ENCODE data around the gene GPR152.
"Not testable (repeated sequence)": the region's sequence is repeated elsewhere in the genome, so short reads cannot be mapped to it uniquely, and the experiment has no call there.

The GPR152 gene

DNA sequence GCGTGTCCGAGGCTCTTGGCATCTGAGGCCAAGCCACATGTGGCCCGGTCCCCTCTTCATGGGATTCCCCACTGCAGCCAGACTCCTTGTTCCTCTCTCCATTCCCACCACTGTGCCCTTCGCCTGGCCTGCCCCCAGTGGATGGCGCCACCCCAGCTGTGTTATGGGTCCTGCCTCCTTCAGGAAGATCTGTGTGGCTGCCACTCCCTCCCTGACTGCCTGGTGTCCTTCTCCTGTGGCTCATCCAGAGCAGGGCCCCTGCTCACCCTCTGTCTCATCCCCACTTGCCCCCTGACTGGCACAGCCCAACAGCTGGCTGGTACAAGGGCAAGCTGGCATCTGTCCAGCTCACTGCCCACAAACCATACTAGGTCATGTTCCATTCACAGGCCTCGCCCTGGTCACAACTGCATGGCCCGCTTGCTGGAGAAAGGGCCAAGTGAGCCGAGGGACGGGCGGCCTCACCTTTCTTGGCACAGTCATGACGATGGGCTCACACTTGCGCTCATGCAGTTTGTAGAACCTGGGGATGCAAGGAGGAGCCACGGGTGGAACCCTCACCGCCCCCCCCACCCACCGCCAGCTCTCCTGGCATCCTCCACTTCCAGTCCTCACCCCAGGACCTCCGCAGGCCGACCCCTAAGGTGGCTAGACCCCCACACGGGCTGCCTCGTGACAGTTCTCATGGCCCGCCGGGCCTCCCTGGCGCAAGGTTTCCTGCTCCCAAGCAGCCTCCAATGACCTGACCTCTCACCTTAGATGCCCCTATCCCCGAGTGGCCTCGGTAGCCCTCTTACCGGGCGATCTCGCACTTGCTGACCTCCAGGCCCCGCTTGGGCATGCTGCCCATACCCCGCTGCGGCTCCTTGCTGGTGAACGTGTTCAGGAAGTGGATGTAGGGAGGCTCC is 13.0 kb downstream of the GPR152 start:
- no peak for FAIRE-seq

DNA sequence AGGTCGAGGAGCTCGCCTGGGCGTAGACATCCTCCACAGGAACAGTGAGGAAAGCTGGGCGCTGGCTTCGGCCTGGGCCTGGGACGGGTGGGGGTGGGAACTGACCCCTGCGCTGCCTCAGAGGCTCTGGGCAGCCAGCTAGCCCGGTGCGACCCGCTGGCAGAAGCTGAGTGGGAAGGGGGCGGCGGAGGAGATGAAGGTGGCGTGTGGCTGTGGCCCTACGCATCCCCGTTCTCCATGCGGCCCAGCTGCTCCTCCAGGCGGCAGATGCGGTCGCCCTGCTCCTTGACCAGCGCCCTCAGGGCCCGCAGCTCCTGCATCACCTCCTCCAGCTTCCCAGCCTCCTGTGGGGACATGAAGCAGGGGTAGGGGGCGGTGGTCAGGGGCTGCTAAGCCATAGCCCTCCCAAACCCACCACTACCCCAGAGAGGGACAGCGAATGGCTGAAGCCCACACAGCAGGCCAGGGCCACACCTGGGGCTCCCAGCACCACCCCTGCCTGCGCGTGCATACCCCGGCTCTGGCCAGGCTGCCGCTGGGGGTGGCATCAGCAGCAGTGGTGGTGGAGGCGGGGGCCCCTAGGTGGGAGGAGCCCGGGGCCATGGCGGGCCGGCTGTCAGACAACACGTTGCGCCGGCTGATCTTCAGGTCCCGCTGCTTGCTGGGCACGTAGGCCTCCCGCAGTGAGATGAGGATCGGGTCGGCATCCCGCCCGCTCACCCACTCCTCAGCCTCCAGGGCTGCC is 14.2 kb downstream of the GPR152 start:
- FAIRE-seq: no peak

DNA sequence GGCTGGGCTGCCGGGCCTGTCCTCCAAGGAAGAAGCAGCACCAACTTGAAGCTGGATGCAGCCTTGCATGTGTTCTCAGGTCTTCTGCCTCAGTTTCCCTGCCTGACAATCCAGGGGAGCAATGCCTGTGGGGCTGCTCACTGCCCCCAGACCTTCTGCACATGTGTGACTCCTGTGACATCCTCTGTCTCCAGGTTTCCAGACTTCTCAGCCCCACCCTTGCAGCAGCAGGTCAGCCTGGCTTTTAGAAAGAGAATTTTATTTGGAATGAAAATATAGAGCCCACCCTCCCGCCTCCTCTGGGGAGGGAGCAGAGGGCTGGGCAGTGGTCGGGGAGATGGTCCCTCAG is 14.7 kb downstream of the GPR152 start:
- FAIRE-seq: no peak

DNA sequence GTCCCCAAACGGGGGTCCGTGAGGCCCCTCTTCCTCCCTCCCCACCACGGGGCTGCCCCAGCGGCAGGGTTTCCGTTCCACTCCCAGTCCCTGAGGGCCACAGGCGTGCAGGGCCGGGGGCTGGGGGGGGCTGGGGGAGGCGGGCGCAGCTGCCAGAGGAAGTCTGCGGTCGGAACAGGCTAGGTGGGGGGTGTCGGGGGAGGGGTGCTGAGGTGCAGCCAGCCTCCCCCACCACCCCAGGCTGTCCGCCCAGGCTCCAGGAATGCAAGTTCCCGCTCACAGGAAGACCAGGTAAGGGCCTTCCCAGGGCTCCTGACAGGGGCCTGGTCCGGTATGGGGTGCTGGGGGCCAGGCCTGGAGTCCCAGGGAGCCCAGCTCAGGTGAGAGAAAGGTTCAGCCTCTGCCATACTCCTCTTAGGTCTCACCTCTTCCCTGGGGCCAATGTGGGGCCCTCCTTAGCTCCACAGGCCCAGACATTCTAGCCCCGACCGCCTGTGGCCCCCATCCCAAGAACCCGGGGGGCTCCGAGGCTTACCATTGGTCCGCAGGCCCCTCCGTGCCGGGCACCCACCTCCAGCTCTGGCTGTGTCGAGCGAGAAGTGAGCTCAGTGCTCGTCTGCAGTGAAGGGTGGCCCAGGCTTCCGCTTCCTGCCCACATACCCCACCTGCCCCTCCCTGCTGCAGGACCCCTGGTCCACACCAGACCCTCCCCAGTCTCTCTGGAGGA is 15.3 kb downstream of the GPR152 start, which contains the start of gene PTPRCAP:
Gene PTPRCAP, minus strand, starts transcription at position 601 of the 727 bp plus-strand sequence. Its CDS starts 63 bp downstream, at position 538.
- no peak for FAIRE-seq

DNA sequence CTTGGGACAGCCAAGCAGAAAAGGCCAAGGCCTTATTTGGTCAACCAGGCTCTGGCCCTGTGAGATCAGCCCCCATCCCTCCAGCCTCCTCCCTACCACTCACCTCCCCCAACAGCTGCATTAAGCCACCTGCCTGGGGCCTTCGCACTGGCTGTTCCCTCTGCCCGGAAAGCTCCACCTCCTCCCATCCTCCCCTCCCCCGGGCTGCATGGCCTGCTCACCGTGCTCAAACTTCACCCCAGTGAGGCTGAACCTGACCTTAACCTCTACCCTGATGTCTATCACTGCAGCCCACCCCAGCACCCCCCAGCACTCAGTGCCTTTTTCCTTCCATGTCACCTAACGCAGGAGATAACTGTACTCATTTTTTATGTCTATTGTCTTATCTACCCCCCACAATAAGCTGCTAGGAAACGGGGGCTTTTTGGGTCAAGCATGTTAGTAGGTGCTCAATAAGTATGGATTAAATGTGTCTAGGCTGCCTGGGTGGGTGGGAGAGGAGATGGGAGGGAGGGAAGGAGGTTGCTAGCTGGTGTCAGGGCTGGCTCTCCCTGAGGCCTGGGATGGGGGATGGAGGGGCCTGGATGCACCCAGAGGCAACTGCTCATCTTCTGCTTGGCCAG is 16.0 kb downstream of the GPR152 start:
- no peak for FAIRE-seq

DNA sequence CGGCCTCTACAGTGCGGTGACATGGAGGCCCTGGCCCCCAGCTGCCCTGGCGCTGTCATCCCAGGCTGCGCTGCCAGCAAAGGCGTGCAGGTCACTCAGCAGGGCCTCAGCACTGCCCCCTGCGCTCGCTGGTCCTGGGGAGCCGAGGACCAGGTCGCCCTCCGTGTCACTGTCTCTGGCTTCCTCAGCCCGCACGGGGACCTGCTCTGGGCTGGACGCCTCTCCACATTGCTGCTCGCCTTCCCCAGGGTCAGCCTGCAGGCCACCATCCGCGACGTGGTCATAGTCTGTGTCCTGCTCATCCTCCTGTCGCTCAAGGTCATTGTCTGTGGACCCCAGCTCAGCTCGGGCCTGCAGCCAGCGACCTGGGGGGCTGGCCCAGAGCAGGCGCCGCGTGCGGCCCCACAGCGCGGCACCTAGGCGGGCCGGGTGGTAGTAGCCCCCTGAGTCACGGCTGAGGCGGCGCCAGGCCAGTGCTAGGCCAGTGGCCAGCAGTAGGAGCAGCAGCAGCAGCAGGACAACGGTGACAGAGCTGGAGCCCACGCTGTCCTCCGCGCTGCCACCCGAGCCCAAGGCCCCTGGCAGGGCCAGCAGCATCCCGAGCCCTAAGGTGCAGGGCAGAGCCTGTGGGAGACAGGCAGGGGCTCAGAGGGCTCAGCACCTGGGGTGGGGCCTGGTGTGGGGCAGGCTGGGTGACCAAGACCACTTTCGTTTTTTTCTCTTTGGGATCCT is 16.6 kb downstream of the GPR152 start:
- FAIRE-seq: no peak

DNA sequence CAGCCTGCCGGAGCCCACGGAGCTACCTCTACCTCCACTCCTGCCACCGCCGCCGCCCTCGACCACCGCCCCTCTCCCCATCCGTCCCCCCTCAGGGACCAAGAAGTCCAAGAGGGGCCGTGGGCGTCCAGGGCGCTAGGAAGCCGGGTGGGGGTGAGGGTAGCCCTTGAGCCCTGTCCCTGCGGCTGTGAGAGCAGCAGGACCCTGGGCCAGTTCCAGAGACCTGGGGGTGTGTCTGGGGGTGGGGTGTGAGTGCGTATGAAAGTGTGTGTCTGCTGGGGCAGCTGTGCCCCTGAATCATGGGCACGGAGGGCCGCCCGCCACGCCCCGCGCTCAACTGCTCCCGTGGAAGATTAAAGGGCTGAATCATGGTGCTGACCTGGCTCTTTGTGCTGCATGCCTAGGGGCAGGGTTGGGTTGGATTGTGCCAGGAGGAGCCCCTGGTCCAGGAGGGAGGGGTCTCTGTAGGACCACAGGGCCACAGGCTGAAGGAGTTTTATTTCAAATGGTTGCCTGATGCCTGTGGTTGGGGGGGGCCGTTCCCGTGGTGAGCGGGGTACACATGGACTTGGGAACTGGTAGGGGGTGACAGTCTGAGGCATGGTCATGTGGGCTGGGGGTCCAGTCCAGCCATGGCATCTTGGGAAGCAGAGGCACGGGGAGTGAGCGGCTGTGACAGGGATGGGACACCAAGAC is 17.4 kb downstream of the GPR152 start:
- FAIRE-seq: no peak

DNA sequence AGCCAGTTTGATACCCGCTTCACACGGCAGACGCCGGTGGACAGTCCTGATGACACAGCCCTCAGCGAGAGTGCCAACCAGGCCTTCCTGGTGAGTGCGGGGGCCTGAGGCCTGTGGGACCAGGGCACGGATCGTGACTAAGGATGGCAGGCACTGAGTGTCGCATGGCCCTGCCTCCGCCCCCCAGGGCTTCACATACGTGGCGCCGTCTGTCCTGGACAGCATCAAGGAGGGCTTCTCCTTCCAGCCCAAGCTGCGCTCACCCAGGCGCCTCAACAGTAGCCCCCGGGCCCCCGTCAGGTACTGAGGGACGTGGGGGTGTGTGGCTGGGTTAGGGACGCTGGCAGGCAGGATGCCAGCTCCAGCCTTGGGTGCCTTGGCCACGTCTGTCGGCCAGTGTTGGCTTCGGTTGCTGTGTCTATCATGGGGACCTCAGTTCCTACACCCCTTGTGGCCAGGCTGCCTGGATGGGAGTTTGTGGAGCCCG is 18.1 kb downstream of the GPR152 start:
- no peak for FAIRE-seq

DNA sequence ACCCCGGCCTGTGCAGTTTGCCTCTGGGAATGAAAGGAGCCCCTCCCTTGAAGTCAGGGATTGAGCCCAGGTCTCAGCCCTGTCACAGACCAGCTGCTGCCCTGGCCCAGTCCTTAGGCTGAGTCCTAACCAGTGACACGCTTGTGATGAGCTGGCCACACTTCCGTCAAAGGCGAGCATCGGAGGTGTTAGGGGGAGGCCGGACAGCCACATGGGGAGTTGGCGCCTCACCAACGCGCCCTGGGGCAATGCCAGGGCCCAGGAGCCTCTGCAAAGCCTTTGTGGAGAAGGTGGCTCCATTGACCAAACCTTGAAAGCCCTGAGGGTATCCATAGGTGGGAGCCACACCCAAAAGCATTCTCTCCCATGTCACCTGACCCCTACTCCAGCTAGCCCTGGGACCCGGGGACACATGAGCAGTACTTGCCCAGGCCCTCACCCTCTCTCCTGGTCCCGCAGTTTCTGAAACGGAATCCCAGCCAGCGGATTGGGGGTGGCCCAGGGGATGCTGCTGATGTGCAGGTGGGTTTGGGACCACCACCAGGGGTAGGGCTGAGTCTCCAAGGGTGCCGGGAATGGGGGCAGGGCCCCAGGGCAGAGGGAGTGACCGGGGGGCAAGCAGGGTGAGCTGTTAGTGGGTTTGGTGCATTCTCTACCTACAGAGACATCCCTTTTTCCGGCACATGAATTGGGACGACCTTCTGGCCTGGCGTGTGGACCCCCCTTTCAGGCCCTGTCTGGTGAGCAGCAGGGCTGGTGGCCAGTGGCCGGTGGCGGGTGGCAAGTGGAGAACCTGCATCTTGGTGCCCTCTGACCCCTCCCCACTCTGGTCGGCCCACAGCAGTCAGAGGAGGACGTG is 18.8 kb downstream of the GPR152 start:
- no peak for FAIRE-seq

DNA sequence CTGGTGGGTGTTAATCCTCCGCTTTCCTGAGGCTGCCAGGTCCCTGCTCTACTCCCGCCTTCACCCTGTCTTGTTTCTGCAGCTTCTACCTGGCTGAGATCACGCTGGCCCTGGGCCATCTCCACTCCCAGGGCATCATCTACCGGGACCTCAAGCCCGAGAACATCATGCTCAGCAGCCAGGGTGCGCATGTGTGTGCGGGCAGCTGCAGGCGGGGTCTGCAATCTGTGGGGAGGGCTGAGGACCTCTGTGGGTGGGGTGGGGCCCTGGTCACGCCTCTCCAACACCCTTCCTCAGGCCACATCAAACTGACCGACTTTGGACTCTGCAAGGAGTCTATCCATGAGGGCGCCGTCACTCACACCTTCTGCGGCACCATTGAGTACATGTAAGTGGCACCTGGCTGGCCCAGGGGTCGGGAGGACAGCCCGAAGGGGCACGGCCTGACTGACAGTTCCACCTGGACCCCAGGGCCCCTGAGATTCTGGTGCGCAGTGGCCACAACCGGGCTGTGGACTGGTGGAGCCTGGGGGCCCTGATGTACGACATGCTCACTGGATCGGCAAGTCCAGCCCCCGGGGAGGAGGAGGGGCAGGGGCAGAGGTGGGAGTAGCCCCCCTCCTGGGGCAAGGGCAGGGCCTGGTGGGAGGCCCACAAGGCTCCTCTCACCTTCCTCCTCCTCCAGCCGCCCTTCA is 19.7 kb downstream of the GPR152 start:
- no peak for FAIRE-seq

DNA sequence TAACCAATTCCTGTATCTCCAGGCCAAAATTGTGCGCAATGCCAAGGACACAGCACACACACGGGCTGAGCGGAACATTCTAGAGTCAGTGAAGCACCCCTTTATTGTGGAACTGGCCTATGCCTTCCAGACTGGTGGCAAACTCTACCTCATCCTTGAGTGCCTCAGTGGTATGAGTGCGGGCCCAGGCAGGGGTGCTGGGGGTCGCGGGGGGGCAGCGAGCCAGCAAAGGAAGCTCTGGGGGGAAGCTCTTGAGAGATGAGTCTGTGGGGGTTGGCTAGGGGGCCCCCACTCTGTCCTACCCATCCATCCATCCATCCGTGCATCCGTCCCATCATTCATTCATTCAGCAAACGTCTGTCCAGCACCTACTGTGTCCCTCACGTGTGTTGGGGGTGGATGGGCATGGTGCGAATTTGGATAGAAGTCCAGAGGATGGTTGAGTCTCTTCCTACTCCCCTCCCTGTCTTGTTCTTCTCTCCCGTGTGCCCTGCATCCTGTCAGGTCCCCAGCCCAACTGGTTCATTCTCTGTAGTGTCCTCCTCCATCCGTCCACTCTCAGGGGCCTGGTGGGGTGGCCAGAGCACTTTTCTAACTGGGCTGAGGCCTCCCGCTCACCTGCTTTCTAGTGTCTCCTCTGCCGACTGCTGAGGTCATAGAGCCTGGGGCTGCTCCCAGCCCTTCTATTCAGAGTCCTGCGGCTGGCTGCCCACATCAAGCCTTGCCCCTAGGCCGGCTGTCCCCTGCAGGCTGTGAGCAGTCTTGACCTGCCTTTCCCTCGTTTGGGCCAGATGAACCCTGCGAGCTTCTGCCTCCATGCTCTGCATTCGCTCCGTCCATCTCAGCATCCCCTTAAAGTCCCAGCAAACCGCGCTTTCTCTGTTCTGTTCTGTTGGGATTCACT is 20.9 kb downstream of the GPR152 start:
- no peak for FAIRE-seq

DNA sequence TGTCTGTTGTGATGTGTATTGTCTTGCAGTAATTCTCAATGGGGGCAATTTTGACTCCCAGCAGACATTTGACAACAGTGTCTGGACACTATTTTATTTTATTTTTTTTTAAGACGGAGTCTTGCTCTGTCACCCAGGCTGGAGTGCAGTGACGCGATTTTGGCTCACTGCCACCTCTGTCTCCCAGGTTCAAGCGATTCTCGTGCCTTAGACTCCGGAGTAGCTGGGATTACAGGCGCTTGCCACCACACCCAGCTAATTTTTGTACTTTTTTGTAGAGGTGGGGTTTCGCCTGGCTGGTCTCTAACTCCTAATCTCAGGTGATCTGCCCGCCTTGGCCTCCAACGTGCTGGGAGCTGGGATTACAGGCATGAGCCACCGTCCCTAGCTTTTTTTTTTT is 22.8 kb downstream of the GPR152 start:
- no peak for FAIRE-seq

DNA sequence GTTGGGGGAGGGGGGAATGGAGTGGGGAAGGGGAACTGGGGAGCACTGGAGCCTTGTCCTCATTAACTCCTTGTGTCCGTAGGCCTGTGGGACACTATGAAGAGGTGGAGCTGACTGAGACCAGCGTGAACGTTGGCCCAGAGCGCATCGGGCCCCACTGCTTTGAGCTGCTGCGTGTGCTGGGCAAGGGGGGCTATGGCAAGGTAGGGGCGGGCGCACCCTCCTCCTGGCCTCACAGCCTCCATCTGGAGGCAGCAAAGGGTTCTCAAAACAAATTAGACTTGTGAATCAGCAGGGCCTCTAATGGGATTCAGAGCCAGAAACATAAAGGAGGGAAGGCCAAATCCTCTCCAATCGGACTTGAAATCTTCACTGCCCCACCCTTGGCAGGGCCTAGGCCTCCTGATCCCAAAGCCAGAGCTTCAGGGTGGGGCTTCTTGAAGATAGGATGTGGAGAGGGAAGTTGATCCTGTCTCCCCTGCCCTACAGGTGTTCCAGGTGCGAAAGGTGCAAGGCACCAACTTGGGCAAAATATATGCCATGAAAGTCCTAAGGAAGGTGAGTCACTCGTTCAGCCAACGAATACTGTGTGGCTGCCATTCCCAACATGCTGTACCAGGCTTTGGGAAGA is 23.4 kb downstream of the GPR152 start:
- no peak for FAIRE-seq

DNA sequence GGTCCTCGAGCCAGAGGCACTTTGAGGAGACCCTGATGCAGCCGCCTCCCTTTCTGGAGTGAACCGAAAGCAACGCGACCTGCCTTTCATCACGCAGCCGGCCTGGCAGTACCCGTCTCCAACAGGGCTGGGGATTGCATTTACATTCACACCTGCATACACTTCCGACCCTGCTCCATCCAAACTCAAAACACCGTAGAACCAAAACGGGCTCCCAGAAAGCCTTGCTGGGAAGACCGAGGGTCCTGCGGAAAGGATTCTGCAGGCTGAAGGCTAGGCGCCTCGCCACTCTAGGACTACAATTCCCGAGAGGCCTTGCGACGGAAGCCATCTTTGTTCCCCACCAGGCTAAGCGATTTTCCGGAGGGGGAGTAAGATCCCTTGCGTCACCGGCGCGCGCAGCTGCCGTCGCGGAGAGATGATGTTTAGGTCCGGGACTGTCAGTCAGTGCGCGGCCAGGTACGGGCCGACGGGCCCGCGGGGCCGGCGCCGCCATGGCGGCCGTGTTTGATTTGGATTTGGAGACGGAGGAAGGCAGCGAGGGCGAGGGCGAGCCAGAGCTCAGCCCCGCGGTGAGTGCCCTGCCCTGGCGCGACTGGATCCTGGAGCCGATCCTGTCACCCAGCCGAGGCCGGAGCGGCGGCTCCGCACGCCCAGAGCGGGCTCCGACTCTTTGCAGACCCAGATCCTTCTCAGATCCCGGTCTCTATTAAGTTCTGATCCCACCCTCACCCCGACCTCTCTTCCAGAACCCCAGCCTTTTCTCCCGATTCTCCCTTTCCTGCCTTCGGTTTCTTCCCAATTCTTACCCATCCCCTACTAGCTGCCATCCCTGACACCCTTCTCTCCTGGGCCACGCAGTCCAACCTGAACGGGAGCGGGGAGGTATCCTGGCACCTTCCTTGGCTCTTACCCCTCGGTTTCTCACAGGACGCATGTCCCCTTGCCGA is 24.2 kb downstream of the GPR152 start, which contains the start of gene RPS6KB2:
Gene RPS6KB2, plus strand, starts transcription at position 443 of the 950 bp plus-strand sequence. Its CDS starts 52 bp downstream, at position 495.
- peak; percentile 33 for FAIRE-seq

DNA sequence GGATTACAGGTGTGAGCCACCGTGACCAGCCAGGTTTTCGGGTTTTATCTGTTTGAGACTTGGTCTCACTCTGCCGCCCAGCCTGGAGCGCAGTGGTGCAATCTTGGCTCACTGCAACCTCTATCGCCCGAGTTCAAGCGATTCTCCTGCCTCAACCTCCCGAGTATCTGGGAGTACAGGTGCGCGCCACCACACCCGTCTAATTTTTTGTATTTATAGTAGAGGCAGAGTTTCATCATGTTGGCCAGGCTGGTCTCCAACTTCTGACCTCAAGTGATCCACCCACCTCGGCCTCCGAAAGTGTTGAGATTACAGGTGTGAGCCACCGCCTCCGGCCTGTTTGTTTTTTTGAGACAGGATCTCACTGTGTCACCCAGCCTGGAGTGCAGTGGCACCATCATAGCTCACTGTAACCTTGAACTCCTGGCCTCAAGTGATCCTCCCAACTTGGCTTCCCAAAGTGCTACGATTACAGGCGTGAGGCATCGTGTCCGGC is 25.1 kb downstream of the GPR152 start:
- FAIRE-seq: not testable (repeated sequence)

DNA sequence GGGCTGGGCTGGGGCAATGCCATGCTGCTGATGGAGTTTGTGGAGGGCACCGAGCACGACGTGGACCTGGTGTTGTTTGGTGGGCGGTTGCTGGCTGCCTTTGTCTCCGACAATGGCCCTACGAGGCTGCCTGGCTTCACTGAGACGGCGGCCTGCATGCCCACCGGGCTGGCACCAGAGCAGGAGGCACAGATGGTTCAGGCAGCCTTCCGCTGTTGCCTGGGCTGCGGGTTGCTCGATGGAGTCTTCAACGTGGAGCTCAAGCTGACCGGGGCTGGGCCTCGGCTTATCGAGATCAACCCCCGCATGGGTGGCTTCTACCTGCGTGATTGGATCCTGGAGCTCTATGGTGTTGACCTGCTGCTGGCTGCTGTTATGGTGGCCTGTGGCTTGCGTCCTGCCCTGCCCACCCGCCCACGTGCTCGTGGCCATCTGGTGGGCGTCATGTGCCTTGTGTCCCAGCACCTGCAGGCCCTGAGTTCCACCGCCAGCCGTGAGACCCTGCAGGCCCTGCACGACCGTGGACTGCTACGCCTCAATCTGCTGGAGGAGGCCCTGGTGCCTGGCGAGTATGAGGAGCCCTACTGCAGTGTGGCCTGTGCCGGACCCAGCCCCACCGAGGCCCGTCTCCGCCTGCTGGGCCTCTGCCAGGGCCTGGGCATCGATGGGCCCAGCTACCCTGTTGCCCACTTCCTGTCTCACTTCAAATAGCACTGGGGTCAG is 28.5 kb downstream of the GPR152 start:
- no peak for FAIRE-seq

All from islet of Langerhans (tissue), 1 donor.